NT2/D1 (cell line): ENCODE data around the gene BEND3.
A peak's percentile ranks its signal among the peaks of the same experiment; 100 is the strongest.

Source experiments
- DNase-seq: peaks from one replicate; pipeline ENCODE4 v3.0.0-alpha.2; 2011; ENCODE audit warnings: low read depth, low spot score
- H3K27me3 ChIP-seq: 2 replicates; pipeline ENCODE4 v1.6.0; 2011; ENCODE audit warnings: mild to moderate bottlenecking; ENCODE audit not compliant: insufficient read length, insufficient read depth
- H3K36me3 ChIP-seq: 2 replicates; pipeline ENCODE4 v1.6.1; 2011; ENCODE audit warnings: mild to moderate bottlenecking, low read length, mixed read lengths; ENCODE audit not compliant: insufficient read depth, insufficient read length
- H3K4me1 ChIP-seq: 2 replicates; pipeline ENCODE4 v1.5.1; 2011; ENCODE audit not compliant: insufficient read depth, insufficient read length
- H3K4me3 ChIP-seq: 2 replicates; pipeline ENCODE4 v1.5.1; 2011; ENCODE audit warnings: low read depth; ENCODE audit not compliant: insufficient read length
- H3K9ac ChIP-seq: 2 replicates; pipeline ENCODE4 v1.6.0; 2011; ENCODE audit warnings: low read depth; ENCODE audit not compliant: insufficient read length
- H3K9me3 ChIP-seq: 2 replicates; pipeline ENCODE4 v1.5.1; 2011; ENCODE audit warnings: mild to moderate bottlenecking, low read length; ENCODE audit not compliant: insufficient read depth
- SUZ12 ChIP-seq: IDR thresholded peaks from 2 replicates; pipeline ENCODE4 v1.6.1; 2011; ENCODE audit not compliant: insufficient read length, insufficient read depth; ENCODE audit errors: extremely low read depth
- YY1 ChIP-seq: IDR thresholded peaks from 2 replicates; pipeline ENCODE4 v1.6.1; 2011; ENCODE audit not compliant: insufficient read length, insufficient read depth
- ZNF274 ChIP-seq: IDR thresholded peaks from 2 replicates; pipeline ENCODE4 v1.6.1; 2011; ENCODE audit warnings: mild to moderate bottlenecking, low read depth, low read length

Gene BEND3

DNA sequence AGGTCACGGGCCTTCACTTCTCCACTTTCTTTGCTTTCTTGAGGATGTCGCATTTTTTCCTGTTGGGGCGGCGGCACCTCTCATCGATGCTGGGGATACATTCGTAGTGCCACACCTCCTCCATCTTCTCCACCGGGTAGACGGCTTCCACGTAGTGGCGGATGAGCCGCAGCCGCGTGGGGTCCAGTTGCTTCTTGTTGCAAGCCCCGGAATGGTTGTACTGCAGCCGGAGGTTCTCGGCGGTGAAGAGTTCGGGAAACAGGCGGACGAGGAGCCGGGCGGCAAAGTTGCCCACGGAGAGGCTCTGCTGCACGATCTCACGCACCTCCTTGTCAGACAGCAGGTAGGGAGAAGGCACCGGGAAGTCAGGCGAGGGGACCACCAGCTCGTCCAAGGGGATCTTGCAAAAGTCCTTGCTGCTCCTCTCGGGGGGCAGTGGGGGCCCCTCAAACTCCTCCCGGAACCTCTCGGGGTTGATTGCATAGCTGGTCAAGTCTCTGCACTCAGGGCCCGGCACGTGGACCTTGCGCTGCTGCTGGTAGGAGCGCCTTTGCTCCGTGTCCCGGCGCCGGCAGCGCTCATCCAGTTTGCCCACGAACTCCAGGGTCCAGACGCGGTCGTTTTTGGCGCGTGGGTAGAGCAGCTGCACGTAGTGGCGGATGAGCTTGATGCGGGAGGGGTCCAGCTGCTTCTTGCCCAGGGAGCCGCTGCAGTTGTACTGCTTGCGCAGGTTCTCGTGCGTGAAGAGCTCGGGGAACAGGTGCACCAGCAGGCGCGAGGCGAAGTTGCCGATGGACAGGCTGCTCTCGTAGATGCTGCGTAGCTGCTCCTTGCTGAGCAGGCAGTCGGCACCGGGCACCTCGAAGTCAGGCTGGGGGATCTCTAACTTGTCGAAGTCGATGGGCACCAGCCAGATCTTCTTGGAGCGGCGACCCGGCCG, 46.4 kb downstream of the BEND3 start:
- peaks cover 52% of the 10 kb centered on the region for H3K36me3 ChIP-seq
- H3K9me3 ChIP-seq: no peaks in the 10 kb centered on the region
- DNase-seq: no peak
- no peak overlapping the region for H3K9ac ChIP-seq
- TF ChIP-seq ZNF274 (no peak), SUZ12 (no peak), YY1 (no peak)
- peaks cover 3% of the 10 kb centered on the region for H3K4me1 ChIP-seq
- no peaks in the 10 kb centered on the region for H3K27me3 ChIP-seq
- no peak overlapping the region for H3K4me3 ChIP-seq

DNA sequence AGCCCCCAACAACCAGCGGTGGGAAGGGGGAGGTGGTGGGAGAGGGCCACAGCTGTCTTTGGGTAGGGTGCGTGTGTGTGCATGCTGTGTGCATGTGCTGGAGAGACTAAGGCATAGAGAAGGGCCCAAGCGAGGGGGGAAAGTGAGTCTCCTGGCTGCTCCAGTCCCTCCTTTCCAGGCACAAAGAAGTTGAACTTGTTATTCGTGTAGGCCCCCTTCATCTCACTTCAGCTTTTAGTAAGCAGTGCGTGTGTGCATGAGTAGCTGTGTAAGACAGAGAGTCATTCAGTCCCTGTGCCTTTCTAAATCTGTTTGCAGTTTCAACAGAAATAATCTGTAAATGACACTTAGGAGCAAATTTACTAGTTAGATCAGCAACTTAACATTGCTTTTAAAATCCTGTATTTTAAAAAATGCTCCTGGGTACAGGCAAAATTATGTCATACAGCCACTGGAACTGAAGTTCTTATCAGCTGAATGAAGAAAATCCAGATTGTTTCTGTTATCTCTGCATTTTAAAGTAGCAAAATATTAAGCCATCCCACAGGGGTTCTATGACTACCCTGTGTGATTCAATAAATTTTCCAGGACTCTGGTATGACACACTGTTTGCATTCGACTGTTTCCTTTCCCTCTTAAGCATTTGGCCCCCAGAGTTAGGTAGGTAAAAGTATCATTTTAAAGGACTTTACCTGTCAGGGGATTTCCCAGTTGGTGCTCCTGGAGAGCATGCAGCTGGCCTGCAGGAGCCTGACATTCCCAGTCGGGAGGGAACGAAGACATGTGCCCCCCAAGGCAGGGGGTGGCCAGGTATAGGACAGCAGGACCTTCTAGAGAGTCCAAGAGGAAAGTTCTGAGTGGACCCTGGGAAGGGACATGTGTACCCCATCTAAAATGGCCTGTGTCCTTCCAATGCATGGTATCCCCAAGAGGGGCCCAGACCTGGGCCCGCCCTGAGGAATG, 48.3 kb downstream of the BEND3 start:
- Histone ChIP-seq H3K4me1 (peaks cover 3% of the 10 kb centered on the region), H3K9me3 (no peaks in the 10 kb centered on the region), H3K36me3 (peaks cover 52% of the 10 kb centered on the region), H3K27me3 (no peaks in the 10 kb centered on the region), H3K9ac (no peak overlapping the region), H3K4me3 (no peak overlapping the region)
- DNase-seq: no peak
- TF ChIP-seq SUZ12 (no peak), YY1 (no peak), ZNF274 (no peak)

GRCh38 chr6:107064579-107065065, 50.7 kb downstream of the BEND3 start:
- no peak for DNase-seq
- Histone ChIP-seq H3K9ac (no peak overlapping the region), H3K36me3 (peaks cover 35% of the 10 kb centered on the region), H3K4me1 (peaks cover 6% of the 10 kb centered on the region), H3K27me3 (no peaks in the 10 kb centered on the region), H3K9me3 (no peaks in the 10 kb centered on the region), H3K4me3 (no peak overlapping the region)
- TF ChIP-seq ZNF274: no peak
- TF ChIP-seq SUZ12: no peak
- no peak for TF ChIP-seq YY1

- H3K9ac ChIP-seq: no peak overlapping the region
- no peaks in the 10 kb centered on the region for H3K9me3 ChIP-seq
- no peak for DNase-seq
- H3K27me3 ChIP-seq: no peaks in the 10 kb centered on the region
- H3K36me3 ChIP-seq: peaks cover 16% of the 10 kb centered on the region
- peaks cover 6% of the 10 kb centered on the region for H3K4me1 ChIP-seq
- no peak for TF ChIP-seq YY1
- TF ChIP-seq ZNF274: no peak
- no peak for TF ChIP-seq SUZ12
- H3K4me3 ChIP-seq: no peak overlapping the region
Measured at GRCh38 chr6:107062691-107063090, 52.6 kb downstream of the BEND3 start.

- Histone ChIP-seq H3K27me3 (no peaks in the 10 kb centered on the region), H3K4me1 (peaks cover 3% of the 10 kb centered on the region), H3K36me3 (peaks cover 4% of the 10 kb centered on the region), H3K9me3 (no peaks in the 10 kb centered on the region), H3K9ac (peak overlapping the region; percentile 8), H3K4me3 (no peak overlapping the region)
- DNase-seq: no peak
- TF ChIP-seq YY1 (no peak), ZNF274 (no peak), SUZ12 (no peak)
Measured at GRCh38 chr6:107061125-107062020, 53.9 kb downstream of the BEND3 start.

DNA sequence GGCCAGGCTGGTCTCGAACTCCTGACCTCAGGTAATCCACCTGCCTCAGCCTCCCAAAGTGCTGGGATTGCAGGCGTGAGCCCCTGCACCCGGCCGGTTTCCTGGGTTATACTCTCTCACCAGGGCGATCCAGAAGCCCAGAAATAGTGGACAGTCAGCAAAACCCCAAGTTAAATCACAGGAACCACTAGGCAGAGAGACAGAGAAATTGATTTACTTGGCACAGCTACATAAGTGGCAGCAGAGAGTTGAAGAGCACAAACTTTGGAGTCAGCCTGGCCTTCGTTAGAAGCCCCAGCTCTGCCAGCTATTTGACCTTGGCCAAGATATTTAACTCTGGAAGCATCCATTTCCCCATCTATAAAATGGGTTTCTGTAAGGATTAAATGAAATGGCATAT, 54.6 kb downstream of the BEND3 start:
- DNase-seq: no peak
- TF ChIP-seq SUZ12 (no peak), YY1 (no peak), ZNF274 (no peak)
- H3K4me3 ChIP-seq: no peak overlapping the region
- no peaks in the 10 kb centered on the region for H3K36me3 ChIP-seq
- H3K4me1 ChIP-seq: peaks cover 3% of the 10 kb centered on the region
- no peaks in the 10 kb centered on the region for H3K27me3 ChIP-seq
- no peaks in the 10 kb centered on the region for H3K9me3 ChIP-seq
- no peak overlapping the region for H3K9ac ChIP-seq
